Measurements from ENCODE around the gene SLC17A9. TPM values are rescaled to one million over a fixed set of nuclear protein-coding genes. Genes with fewer than 3 reads are reported as not detected.

Gene SLC17A9
- total RNA-seq, 1 experiment from 2014 or later: 0.91 TPM

GRCh38 chr20:62982124-62983075 lies 29.9 kb downstream of the SLC17A9 start:
- DNase-seq (ENCODE audit: low read depth): no peak

- no peak for DNase-seq (ENCODE audit: low read depth)
These were observed 30.7 kb downstream of the SLC17A9 start for GRCh38 chr20:62983210-62983609.

- no peak for DNase-seq (ENCODE audit: low read depth)
These were observed 32.3 kb downstream of the SLC17A9 start for GRCh38 chr20:62984666-62985443.

GRCh38 chr20:62985444-62985778 lies 32.9 kb downstream of the SLC17A9 start:
- DNase-seq (ENCODE audit: low read depth): no peak

GRCh38 chr20:62986257-62986800 lies 33.8 kb downstream of the SLC17A9 start:
- no peak for DNase-seq (ENCODE audit: low read depth)

- DNase-seq (ENCODE audit: low read depth): no peak
These were observed 34.6 kb downstream of the SLC17A9 start for GRCh38 chr20:62987114-62987513.

- no peak for DNase-seq (ENCODE audit: low read depth)
These were observed 36.7 kb downstream of the SLC17A9 start for GRCh38 chr20:62989201-62989601.

- DNase-seq (ENCODE audit: low read depth): no peak
These were observed 37.9 kb downstream of the SLC17A9 start for GRCh38 chr20:62990306-62990825.

- no peak for DNase-seq (ENCODE audit: low read depth)
These were observed 38.8 kb downstream of the SLC17A9 start for GRCh38 chr20:62991196-62991807.

GRCh38 chr20:62991863-62992262 lies 39.4 kb downstream of the SLC17A9 start:
- no peak for DNase-seq (ENCODE audit: low read depth)

GRCh38 chr20:62993856-62994494 lies 41.5 kb downstream of the SLC17A9 start:
- no peak for DNase-seq (ENCODE audit: low read depth)

- no peak for DNase-seq (ENCODE audit: low read depth)
These were observed 42.4 kb downstream of the SLC17A9 start for GRCh38 chr20:62994869-62995281.

GRCh38 chr20:62995481-62995880 lies 43.0 kb downstream of the SLC17A9 start:
- no peak for DNase-seq (ENCODE audit: low read depth)

- no peak for DNase-seq (ENCODE audit: low read depth)
These were observed 43.5 kb downstream of the SLC17A9 start for GRCh38 chr20:62995898-62996595.

- no peak for DNase-seq (ENCODE audit: low read depth)
These were observed 44.1 kb downstream of the SLC17A9 start for GRCh38 chr20:62996596-62996982.

- DNase-seq (ENCODE audit: low read depth): peak; percentile 30
These were observed 45.0 kb downstream of the SLC17A9 start for GRCh38 chr20:62997417-62998035.

GRCh38 chr20:62998449-62998848 lies 45.9 kb downstream of the SLC17A9 start:
- no peak for DNase-seq (ENCODE audit: low read depth)

GRCh38 chr20:62999580-62999979 lies 47.1 kb downstream of the SLC17A9 start:
- no peak for DNase-seq (ENCODE audit: low read depth)

- no peak for DNase-seq (ENCODE audit: low read depth)
These were observed 47.5 kb downstream of the SLC17A9 start for GRCh38 chr20:63000036-63000435.

- DNase-seq (ENCODE audit: low read depth): no peak
These were observed 48.4 kb downstream of the SLC17A9 start for GRCh38 chr20:63000958-63001357.

All from Daoy (cell line).